IMR-90 (cell line): ENCODE results near the gene NAV2. TPM values are rescaled to one million over a fixed set of nuclear protein-coding genes. Genes with fewer than 3 reads are reported as not detected.

Experiments used
- ATAC-seq: fragments of 200-7000 bp; cut with Tn5 transposase; 2 replicates; pipeline ENCODE4 v1.9.1; 2020; ENCODE audit warnings: low read depth, mild to moderate bottlenecking, moderate library complexity
- BruUV-seq: library from RNA; stranded (reverse); fragments of 400-500 nt; replicated peaks from 2 replicates; lab custom pipeline; 2021; lab: Mats Ljungman, UMichigan
- CTCF ChIA-PET: fragments of 300-600 bp; formaldehyde crosslinking; extraction: SDS; loops from one replicate; lab custom pipeline; 2021; ENCODE audit warnings: antibody characterized with exemption; lab: Yijun Ruan, JAX
- POLR2A ChIA-PET: fragments of 300-600 bp; sonication (Branson Sonifier 250); formaldehyde crosslinking; loops from one replicate; lab custom pipeline; 2022; ENCODE audit warnings: antibody characterized with exemption; ENCODE audit not compliant: unreplicated experiment; lab: Charles Lee
- DNase-seq: peaks from one replicate; pipeline ENCODE4 v3.0.0; 2013
- H2AFZ ChIP-seq: replicated peaks from 2 replicates; pipeline ENCODE3; 2013; ENCODE audit warnings: low read length, mild to moderate bottlenecking; ENCODE audit not compliant: poor library complexity
- H2AK5ac ChIP-seq: 2 replicates; pipeline ENCODE4 v1.6.1; 2013; ENCODE audit warnings: low read depth, low read length, inconsistent platforms
- H2AK9ac ChIP-seq: replicated peaks from 2 replicates; pipeline ENCODE3; 2013; ENCODE audit warnings: mild to moderate bottlenecking, low read depth, low read length, moderate library complexity; ENCODE audit not compliant: poor library complexity
- H2BK120ac ChIP-seq: 2 replicates; pipeline ENCODE4 v1.6.1; 2013; ENCODE audit warnings: low read depth, low read length, inconsistent platforms
- H2BK15ac ChIP-seq: 3 replicates; pipeline ENCODE4 v1.6.1; 2013; ENCODE audit warnings: low read depth, low read length, inconsistent platforms
- H2BK20ac ChIP-seq: 2 replicates; pipeline ENCODE4 v1.6.1; 2013; ENCODE audit warnings: low read depth, mild to moderate bottlenecking, inconsistent platforms, low read length, moderate library complexity
- H2BK5ac ChIP-seq: 2 replicates; pipeline ENCODE4 v1.6.1; 2013; ENCODE audit warnings: mild to moderate bottlenecking, low read depth, low read length, inconsistent platforms; ENCODE audit not compliant: poor library complexity, severe bottlenecking
- H3K14ac ChIP-seq: replicated peaks from 2 replicates; pipeline ENCODE4 v1.6.1; 2013; ENCODE audit warnings: low read depth, low read length, inconsistent platforms
- H3K18ac ChIP-seq: 2 replicates; pipeline ENCODE4 v1.6.1; 2013; ENCODE audit warnings: low read depth, low read length, control low read depth
- H3K23ac ChIP-seq: 2 replicates; pipeline ENCODE4 v1.6.1; 2013; ENCODE audit warnings: low read depth, low read length, inconsistent platforms
- H3K27ac ChIP-seq: 2 replicates; pipeline ENCODE4 v1.5.1; 2013; ENCODE audit warnings: mild to moderate bottlenecking, control low read depth, low read length; ENCODE audit not compliant: insufficient read depth
- H3K27me3 ChIP-seq: 2 replicates; pipeline ENCODE4 v1.6.1; 2013; ENCODE audit warnings: low read length; ENCODE audit not compliant: control insufficient read depth, insufficient read depth
- H3K36me3 ChIP-seq: 2 replicates; pipeline ENCODE4 v1.6.1; 2013; ENCODE audit warnings: low read length, mixed read lengths; ENCODE audit not compliant: control insufficient read depth, insufficient read depth
- H3K4ac ChIP-seq: 2 replicates; pipeline ENCODE4 v1.6.1; 2013; ENCODE audit warnings: low read depth, low read length, inconsistent platforms
- H3K4me1 ChIP-seq: 2 replicates; pipeline ENCODE4 v1.6.1; 2013; ENCODE audit warnings: low read length, mixed read lengths; ENCODE audit not compliant: control insufficient read depth, insufficient read depth
- H3K4me2 ChIP-seq: 2 replicates; pipeline ENCODE4 v1.6.1; 2013; ENCODE audit warnings: low read depth, mild to moderate bottlenecking, control low read depth, low read length, moderate library complexity
- H3K4me3 ChIP-seq: 2 replicates; pipeline ENCODE4 v1.5.1; 2013; ENCODE audit warnings: low read depth, mild to moderate bottlenecking, control low read depth, low read length, moderate library complexity; ENCODE audit not compliant: insufficient read depth
- H3K56ac ChIP-seq: 2 replicates; pipeline ENCODE4 v1.6.1; 2013; ENCODE audit warnings: low read length, inconsistent platforms; ENCODE audit not compliant: insufficient read depth; ENCODE audit errors: extremely low read depth
- H3K79me1 ChIP-seq, 2 experiments: 2 replicates each; pipeline ENCODE4 v1.6.1; 2013; ENCODE audit warnings: low read length in 2 of 2, inconsistent platforms in 1 of 2, low read depth in 1 of 2
- H3K9ac ChIP-seq: 2 replicates; pipeline ENCODE4 v1.6.1; 2013; ENCODE audit warnings: low read depth, low read length, control low read depth
- H3K9me1 ChIP-seq: 2 replicates; pipeline ENCODE4 v1.6.1; 2013; ENCODE audit warnings: low read length, inconsistent platforms; ENCODE audit not compliant: insufficient read depth
- H3K9me3 ChIP-seq: 2 replicates; pipeline ENCODE4 v1.6.1; 2013; ENCODE audit warnings: low read length; ENCODE audit not compliant: control insufficient read depth, insufficient read depth
- H4K20me1 ChIP-seq: 2 replicates; pipeline ENCODE4 v1.6.1; 2013; ENCODE audit warnings: low read length, inconsistent platforms; ENCODE audit not compliant: insufficient read depth
- H4K5ac ChIP-seq: 2 replicates; pipeline ENCODE4 v1.6.1; 2013; ENCODE audit warnings: mild to moderate bottlenecking, low read depth, low read length, control low read depth
- H4K8ac ChIP-seq, 2 experiments: 2 replicates each; pipeline ENCODE4 v1.6.1; 2013; ENCODE audit warnings: low read depth in 2 of 2, low read length in 2 of 2, control low read depth in 1 of 2, inconsistent platforms in 1 of 2
- H4K91ac ChIP-seq: 2 replicates; pipeline ENCODE4 v1.6.1; 2013; ENCODE audit warnings: low read depth, low read length, inconsistent platforms; ENCODE audit not compliant: insufficient read depth
- BHLHE40 ChIP-seq: fragments of 150-350 bp; IDR thresholded peaks from 2 replicates; pipeline ENCODE4 v1.6.1; 2016; ENCODE audit warnings: mild to moderate bottlenecking, low read depth, low read length
- CEBPB ChIP-seq: IDR thresholded peaks from 2 replicates; pipeline ENCODE4 v1.6.1; 2012; ENCODE audit warnings: low read depth, low read length, improper control_type of control experiment
- CHD1 ChIP-seq: IDR thresholded peaks from 2 replicates; pipeline ENCODE4 v1.6.1; 2012; ENCODE audit warnings: low read depth, low read length, improper control_type of control experiment
- CTCF ChIP-seq: conservative IDR thresholded peaks from 2 replicates; pipeline ENCODE4 v1.5.1; 2012; ENCODE audit warnings: mild to moderate bottlenecking, low read depth, low read length, improper control_type of control experiment
- ELK1 ChIP-seq: fragments of 150-350 bp; IDR thresholded peaks from 2 replicates; pipeline ENCODE4 v1.6.1; 2016; ENCODE audit warnings: low read depth, mild to moderate bottlenecking, low read length, moderate library complexity, borderline replicate concordance
- FOS ChIP-seq: fragments of 150-350 bp; IDR thresholded peaks from 2 replicates; pipeline ENCODE4 v1.6.1; 2016; ENCODE audit warnings: low read depth, low read length
- MAFK ChIP-seq: IDR thresholded peaks from 2 replicates; pipeline ENCODE4 v1.6.1; 2012; ENCODE audit warnings: low read depth, low read length, improper control_type of control experiment
- NFE2L2 ChIP-seq: fragments of 150-350 bp; IDR thresholded peaks from 2 replicates; pipeline ENCODE4 v1.6.1; 2016; ENCODE audit warnings: low read depth, mild to moderate bottlenecking, low read length
- RAD21 ChIP-seq: IDR thresholded peaks from 2 replicates; pipeline ENCODE4 v1.6.1; 2012; ENCODE audit warnings: low read length, improper control_type of control experiment
- RCOR1 ChIP-seq: IDR thresholded peaks from 2 replicates; pipeline ENCODE4 v1.6.1; 2012; ENCODE audit warnings: mild to moderate bottlenecking, low read length, improper control_type of control experiment; ENCODE audit not compliant: insufficient replicate concordance
- SMC3 ChIP-seq: fragments of 150-350 bp; IDR thresholded peaks from 2 replicates; pipeline ENCODE4 v1.6.1; 2016; ENCODE audit warnings: low read depth, mild to moderate bottlenecking, antibody characterized with exemption, low read length, moderate library complexity
- WGBS, 2 experiments: methylation state at CpG; one replicate each; pipeline versions ENCODE4 v1.1.5 to v1.1.7; 2013; ENCODE audit warnings: missing lambda C conversion rate in 2 of 2; ENCODE audit not compliant: insufficient read length in 1 of 2; ENCODE audit errors: extremely low coverage in 2 of 2; 5-methylcytosine and 5-hydroxymethylcytosine counted together
- dilution Hi-C: fragments of 300-500 bp; cut with HindIII; formaldehyde crosslinking; loops from one replicate; pipeline ENCODE4 v1.14.3; 2018; ENCODE audit warnings: low sequenced_read_pairs; ENCODE audit not compliant: unreplicated experiment
- in situ Hi-C: fragments of 300-500 bp; cut with MboI; formaldehyde crosslinking; loops from 3 replicates; pipeline ENCODE4 v1.14.3; 2019; ENCODE audit warnings: low sequenced_read_pairs, inconsistent platforms, mixed read lengths
- intact Hi-C: fragments of 100-400 bp; cut with micrococcal nuclease; formaldehyde crosslinking; loops from 2 replicates; pipeline ENCODE4 v1.10.0; 2022
- polyA plus RNA-seq, 3 experiments: library from polyadenylated mRNA; depleted of rRNA; stranded (reverse); fragments of >200 nt; gene quantifications; 2 replicates each; pipeline ENCODE4 v1.2.3, GENCODE V29; 2012; ENCODE audit warnings: low replicate concordance in 1 of 3
- total RNA-seq: library from RNA; depleted of rRNA; stranded (reverse); fragments of >200 nt; gene quantifications from 2 replicates; pipeline ENCODE4 v1.2.3, GENCODE V29; 2012

The NAV2 gene
- total and polyA plus RNA-seq, 2 of the 4 experiments (the other 2 are of a cell fraction): 4.5 to 12.6 TPM

GRCh38 chr11:19763330-19763729 is 50.7 kb downstream of the NAV2 start:
- TF ChIP-seq NFE2L2: no peak
- no peak for TF ChIP-seq CEBPB
- TF ChIP-seq RAD21: no peak
- no peak for TF ChIP-seq FOS
- no peak for TF ChIP-seq CHD1
- TF ChIP-seq CTCF: no peak
- no peak for TF ChIP-seq ELK1
- no peak for TF ChIP-seq SMC3
- no peak for TF ChIP-seq RCOR1
- TF ChIP-seq MAFK: no peak
- no peak for TF ChIP-seq BHLHE40
- dilution Hi-C loops (no loop called here), in situ Hi-C loops (loop anchor here (25.0 kb wide), 1 partner anchor 676 kb away; no protein-coding TSS in a partner anchor), intact Hi-C loops (no loop called here)
- H3K18ac ChIP-seq: no peak overlapping the region
- BruUV-seq: no TSS peak
- H3K23ac ChIP-seq: no peak overlapping the region
- H3K4me2 ChIP-seq: no peak overlapping the region
- no peak overlapping the region for H3K14ac ChIP-seq
- no peaks in the 10 kb centered on the region for H3K4me1 ChIP-seq
- ATAC-seq: no peak
- no peak overlapping the region for H3K4me3 ChIP-seq
- H2AK5ac ChIP-seq: no peak overlapping the region
- peaks cover 89% of the 10 kb centered on the region for H4K20me1 ChIP-seq
- H3K27me3 ChIP-seq: peaks cover 3% of the 10 kb centered on the region; the same call in 1 of the 2 replicates
- ChIA-PET POLR2A (no interaction called here), CTCF (interaction anchor here (0.7 kb wide), 1 partner anchor 572 kb away, joined by 3 read pairs; no protein-coding TSS in a partner anchor)
- no peak overlapping the region for H2BK20ac ChIP-seq
- peaks cover 53 to 59% of the 10 kb centered on the region in 2 experiments for H3K79me1 ChIP-seq
- H2BK5ac ChIP-seq: no peak overlapping the region
- no peak overlapping the region for H2BK15ac ChIP-seq
- H2AFZ ChIP-seq: no peak overlapping the region
- H3K4ac ChIP-seq: no peak overlapping the region
- H3K9me3 ChIP-seq: no peaks in the 10 kb centered on the region
- no peak overlapping the region for H3K56ac ChIP-seq
- H2AK9ac ChIP-seq: no peak overlapping the region
- H4K8ac ChIP-seq: no peak overlapping the region
- H3K36me3 ChIP-seq: peaks cover 4% of the 10 kb centered on the region
- no peak overlapping the region for H3K9ac ChIP-seq
- no peak for DNase-seq
- no peak overlapping the region for H4K5ac ChIP-seq
- WGBS, 2 experiments: 80% methylated on average over 4 of the region's 7 CpGs; no CpG with 5 or more reads in 1 of the 2 experiments
- no peak overlapping the region for H2BK120ac ChIP-seq
- peaks cover 13% of the 10 kb centered on the region for H3K9me1 ChIP-seq
- no peak overlapping the region for H4K91ac ChIP-seq
- no peak overlapping the region for H3K27ac ChIP-seq
